ENCODE data around the gene FDX2.

The FDX2 gene

GRCh38 chr19:10332158-10332964 lies 16.5 kb upstream of the FDX2 start:
- Mint-ChIP-seq H3K9me3 (no peaks in the 10 kb centered on the region), H3K36me3 (ENCODE audit: low read depth) (peaks cover 16% of the 10 kb centered on the region), H3K27ac (peak overlapping the region; percentile 95 to 96 (median 96)), H3K27me3 (ENCODE audit: low read depth) (no peaks in the 10 kb centered on the region), H3K4me3 (peak overlapping the region; percentile 95 to 99 (median 97)), H3K4me1 (peaks cover 25% of the 10 kb centered on the region)
- TF ChIP-seq CTCF (IDR thresholded peaks at IDR 0.05; ENCODE audit: unreplicated experiment in 3 of 3) = no peak

- peaks cover 21% of the 10 kb centered on the region for H3K4me1 Mint-ChIP-seq
Observed at GRCh38 chr19:10329555-10329954, 13.7 kb upstream of the FDX2 start.

GRCh38 chr19:10328558-10329429 lies 13.0 kb upstream of the FDX2 start:
- no peaks in the 10 kb centered on the region for H3K27me3 Mint-ChIP-seq (ENCODE audit: low read depth)
- H3K4me1 Mint-ChIP-seq = peaks cover 13% of the 10 kb centered on the region
- H3K9me3 Mint-ChIP-seq = no peaks in the 10 kb centered on the region
- TF ChIP-seq CTCF (IDR thresholded peaks at IDR 0.05; ENCODE audit: unreplicated experiment in 3 of 3) = no peak
- H3K4me3 Mint-ChIP-seq = no peak overlapping the region
- H3K27ac Mint-ChIP-seq = no peak overlapping the region
- peaks cover 33% of the 10 kb centered on the region for H3K36me3 Mint-ChIP-seq (ENCODE audit: low read depth)

More at GRCh38 chr19:10329555-10329954, 13.7 kb upstream of the FDX2 start:
- Mint-ChIP-seq H3K4me3 (no peak overlapping the region), H3K27me3 (ENCODE audit: low read depth) (no peaks in the 10 kb centered on the region), H3K36me3 (ENCODE audit: low read depth) (peaks cover 28% of the 10 kb centered on the region), H3K9me3 (no peaks in the 10 kb centered on the region), H3K27ac (no peak overlapping the region)
- no peak for TF ChIP-seq CTCF (IDR thresholded peaks at IDR 0.05; ENCODE audit: unreplicated experiment in 3 of 3)

GRCh38 chr19:10327793-10328192 lies 12.0 kb upstream of the FDX2 start:
- H3K4me3 Mint-ChIP-seq = no peak overlapping the region
- no peak for TF ChIP-seq CTCF (IDR thresholded peaks at IDR 0.05; ENCODE audit: unreplicated experiment in 3 of 3)
- peaks cover 32% of the 10 kb centered on the region for H3K36me3 Mint-ChIP-seq (ENCODE audit: low read depth)
- H3K27me3 Mint-ChIP-seq (ENCODE audit: low read depth) = no peaks in the 10 kb centered on the region
- H3K4me1 Mint-ChIP-seq = peaks cover 7% of the 10 kb centered on the region
- H3K9me3 Mint-ChIP-seq = no peaks in the 10 kb centered on the region
- no peak overlapping the region for H3K27ac Mint-ChIP-seq

GRCh38 chr19:10325732-10326131 lies 9.9 kb upstream of the FDX2 start:
- Mint-ChIP-seq H3K27me3 (ENCODE audit: low read depth) (no peaks in the 10 kb centered on the region), H3K4me3 (no peak overlapping the region), H3K9me3 (no peaks in the 10 kb centered on the region), H3K4me1 (no peaks in the 10 kb centered on the region), H3K27ac (no peak overlapping the region), H3K36me3 (ENCODE audit: low read depth) (peaks cover 36% of the 10 kb centered on the region)
- TF ChIP-seq CTCF (IDR thresholded peaks at IDR 0.05; ENCODE audit: unreplicated experiment in 3 of 3) = no peak
